NOMO-1 treated with dmso at 0.1 percent for 144 hours (cell line): ENCODE measurements around the gene TMEM263.
A peak's percentile ranks its signal among the peaks of the same experiment; 100 is the strongest.
"Not testable (repeated sequence)": the region's sequence is repeated elsewhere in the genome, so short reads cannot be mapped to it uniquely, and the experiment has no call there.

Source experiments
- DNase-seq: peaks from one replicate; lab custom pipeline; 2025; ENCODE audit not compliant: unreplicated experiment; lab: John Stamatoyannopoulos, UW

The TMEM263 gene

DNA sequence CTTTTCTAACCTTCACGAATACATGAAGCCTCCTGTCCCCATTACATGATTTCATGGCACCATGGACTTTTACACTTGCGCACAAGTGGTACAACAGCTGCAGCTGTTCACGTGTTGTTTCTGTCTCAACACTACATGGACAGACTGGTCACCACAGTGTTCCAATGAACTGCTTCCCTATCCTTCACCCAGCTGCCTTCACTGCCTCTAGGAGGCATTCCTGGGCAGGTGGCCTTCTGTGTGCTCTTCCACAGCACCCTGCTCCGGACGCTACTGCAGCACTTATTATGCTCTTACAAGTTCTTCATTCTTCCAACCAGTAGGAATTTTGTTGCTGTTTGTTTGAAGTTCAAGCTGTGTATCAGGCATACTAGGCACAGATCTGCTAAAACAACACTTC lies 29.8 kb downstream of the TMEM263 start:
- DNase-seq, result no peak

DNA sequence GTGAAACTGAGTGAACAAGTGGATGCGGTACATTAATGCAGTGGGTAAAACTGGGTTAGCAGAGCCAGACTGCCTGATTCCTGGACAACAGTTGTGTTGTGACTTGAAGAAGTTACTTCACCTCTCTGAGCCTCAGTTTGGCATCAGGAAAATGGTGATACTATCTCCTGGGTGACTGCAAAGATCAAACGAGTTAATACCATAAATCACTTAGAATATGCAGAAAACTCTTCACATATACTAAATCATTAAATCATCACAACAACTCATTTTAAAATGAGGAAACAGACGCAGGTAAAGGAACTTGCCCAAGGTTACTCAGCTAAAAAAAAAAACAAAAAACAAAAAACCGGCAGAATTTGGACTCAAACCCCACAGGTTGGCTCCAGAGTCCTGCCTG lies 30.4 kb downstream of the TMEM263 start:
- DNase-seq, result no peak

DNA sequence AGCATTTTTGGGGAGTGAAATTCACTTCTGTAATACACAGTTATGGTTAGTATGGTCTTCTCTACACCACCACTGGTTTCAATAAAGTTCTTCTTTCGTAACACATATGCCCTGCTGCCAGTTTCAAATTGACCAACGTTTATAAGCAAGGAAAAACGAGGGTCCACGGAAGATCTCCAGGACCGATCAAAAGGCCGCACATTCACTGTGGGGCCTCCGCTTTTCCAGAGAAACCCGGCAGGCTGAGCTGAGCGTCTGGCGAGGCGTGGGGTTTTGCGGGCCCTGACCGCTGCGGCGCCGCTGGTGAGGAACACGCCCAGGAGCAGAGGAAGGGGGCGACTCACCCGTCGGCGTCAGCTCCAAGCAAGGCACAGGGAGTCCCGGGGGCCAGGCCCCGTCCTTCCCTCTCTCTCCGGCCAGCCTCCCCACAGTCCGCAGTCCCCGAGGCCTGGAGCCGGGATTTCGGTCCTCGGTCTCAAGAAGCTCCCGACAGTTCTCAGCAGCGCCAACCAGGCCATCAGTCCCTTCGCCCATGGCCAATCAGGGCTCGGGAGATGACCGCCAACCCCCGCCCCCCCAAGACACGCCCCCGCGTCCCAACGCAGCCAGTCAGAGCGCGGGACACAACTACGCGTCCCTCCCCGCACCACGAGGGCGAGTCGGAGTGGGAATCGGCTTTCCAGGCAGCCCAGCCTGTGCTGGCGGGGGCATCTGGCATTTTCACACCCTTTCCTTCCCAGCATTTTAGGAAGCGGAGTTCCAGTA lies 31.1 kb downstream of the TMEM263 start, which contains the start of gene MTERF2:
Gene MTERF2, minus strand, starts transcription at position 522 of the 765 bp plus-strand sequence. CDS start 8,432 bp downstream, outside the sequence.
- DNase-seq, result peak; percentile 76

DNA sequence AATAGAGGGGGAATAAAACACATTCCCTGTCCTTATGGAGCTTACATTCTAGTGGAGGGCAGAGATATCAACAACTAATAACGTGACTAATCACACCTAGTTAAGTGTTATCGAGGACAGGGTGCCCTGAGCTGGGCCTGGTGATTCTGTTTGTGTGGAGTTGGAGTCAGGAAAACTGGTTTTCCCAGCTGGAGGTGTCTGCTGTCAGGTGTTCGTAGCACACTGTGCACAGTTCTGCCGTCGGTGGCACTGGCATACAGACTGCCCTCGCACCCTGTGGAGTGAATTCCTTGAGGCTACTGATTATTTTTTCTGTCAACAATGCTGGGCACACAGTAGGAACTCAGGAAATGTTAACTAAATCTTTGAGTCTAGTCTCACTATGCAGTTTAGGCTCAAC lies 32.1 kb downstream of the TMEM263 start:
- no peak for DNase-seq

DNA sequence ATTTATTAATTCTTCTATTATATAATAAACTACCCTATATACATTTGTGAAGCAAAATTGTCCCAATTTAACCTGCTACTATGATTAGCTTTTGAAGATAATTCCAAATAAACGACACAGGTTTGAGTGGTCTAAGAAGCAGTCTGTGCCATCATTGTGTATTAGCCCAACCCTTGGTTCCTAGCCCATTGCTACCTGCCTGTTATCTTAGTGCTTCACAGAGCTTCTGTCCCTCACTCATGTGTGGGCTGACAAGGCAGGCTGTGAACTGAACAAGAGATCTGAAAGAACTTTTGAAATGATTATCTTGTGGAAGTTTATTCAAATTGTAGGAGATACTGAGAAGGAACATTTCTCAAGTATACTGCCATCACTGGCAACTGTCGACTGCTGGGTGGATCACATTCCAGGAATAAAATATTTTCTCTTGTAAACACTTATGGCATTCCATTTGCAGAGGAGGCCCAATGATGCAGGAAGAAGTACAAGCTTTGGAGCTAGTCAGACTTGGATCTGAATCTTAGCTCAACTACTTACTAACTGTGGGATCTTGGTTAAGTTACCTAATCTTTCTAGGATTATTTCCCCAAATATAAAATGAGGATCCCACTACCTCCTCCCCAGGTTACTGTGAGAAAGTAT lies 39.0 kb downstream of the TMEM263 start:
- no peak for DNase-seq

DNA sequence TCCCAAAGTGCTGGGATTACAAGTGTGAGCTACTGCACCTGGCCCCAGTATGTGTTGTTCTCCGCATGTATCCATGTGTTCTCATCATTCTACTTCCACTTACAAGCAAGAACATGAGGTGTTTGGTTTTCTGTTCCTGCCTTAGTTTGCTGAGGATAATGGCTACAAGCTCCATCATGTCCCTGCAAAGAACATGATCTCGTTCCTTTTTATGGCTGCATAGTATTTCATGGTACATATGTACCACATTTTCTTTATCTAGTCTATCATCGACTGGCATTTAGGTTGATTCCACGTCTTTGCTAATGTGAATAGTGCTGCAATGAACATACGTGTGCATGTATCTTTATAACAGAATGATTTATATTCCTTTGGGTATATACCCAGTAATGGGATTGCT lies 40.4 kb downstream of the TMEM263 start:
- not testable (repeated sequence) for DNase-seq

DNA sequence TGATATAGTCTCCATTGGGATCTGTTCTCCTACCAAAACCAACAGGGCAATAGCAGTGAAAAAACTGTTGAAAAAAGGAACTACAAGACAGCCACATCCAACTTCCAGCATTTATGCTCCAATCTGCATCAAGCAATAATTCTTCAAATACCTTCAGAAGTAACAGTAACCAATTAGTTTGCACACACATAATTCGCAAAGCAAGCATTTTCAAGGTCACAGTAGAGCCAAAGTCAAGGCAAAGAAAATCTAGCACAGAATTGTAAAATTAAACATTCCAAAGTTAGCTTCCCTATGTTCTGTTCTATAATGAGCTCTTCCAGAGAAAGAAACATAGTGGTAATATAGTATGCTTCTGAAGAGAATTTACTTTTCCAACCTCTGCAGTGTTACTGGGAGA lies 42.2 kb downstream of the TMEM263 start:
- DNase-seq, result no peak

DNA sequence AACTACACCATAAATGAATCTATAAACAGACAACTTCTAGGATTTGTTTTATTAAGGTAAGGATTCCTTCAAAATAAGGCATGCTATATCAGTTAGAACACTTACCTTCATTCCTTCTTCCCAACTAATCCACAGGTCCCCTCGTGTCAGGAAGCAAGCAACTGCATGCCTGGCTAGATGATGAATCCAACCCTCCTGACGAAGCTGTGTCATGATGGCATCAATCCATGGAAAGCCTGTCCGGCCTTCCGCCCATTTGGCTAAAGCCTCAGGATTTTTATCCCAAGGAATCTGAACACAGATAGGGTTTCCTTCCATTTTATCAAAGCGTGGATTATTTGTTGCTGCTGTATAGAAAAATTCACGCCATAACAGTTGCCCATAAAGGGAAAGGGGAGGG lies 43.7 kb downstream of the TMEM263 start:
- DNase-seq, result no peak

DNA sequence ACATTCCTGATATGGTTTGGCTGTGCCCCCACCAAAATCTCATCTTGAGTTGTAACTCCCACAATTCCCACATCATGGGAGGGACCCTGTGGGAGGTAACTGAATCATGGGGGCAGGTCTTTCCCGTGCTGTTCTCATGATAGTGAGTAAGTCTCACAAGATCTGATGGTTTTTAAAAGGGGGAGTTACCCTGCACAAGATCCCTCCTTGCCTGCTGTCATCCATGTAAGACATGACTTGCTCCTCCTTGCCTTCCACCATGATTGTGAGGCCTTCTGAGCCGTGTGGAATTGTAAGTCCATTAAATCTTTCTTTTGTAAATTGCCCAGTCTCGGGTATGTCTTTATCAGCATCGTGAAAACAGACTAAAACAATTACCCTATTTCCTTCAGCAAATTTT lies 47.0 kb downstream of the TMEM263 start:
- not testable (repeated sequence) for DNase-seq

DNA sequence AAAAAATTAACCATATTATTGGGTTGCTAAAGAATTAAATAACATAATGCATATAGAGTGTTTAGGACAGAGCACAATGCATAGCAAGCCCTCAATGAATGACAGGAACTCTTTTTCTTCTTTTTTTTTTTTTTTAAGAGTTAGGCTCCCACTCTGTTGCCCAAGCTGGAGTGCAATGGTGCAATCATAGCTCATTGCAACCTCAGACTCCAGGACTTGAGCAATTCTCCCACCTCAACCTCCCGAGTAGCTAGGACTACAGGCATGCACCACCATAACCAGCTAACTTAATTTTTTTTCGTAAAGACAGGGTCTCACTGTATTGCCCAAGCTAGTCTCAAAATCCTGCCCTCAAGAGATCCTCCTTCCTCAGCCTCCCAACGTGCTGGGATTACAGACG lies 51.7 kb downstream of the TMEM263 start:
- no peak for DNase-seq

DNA sequence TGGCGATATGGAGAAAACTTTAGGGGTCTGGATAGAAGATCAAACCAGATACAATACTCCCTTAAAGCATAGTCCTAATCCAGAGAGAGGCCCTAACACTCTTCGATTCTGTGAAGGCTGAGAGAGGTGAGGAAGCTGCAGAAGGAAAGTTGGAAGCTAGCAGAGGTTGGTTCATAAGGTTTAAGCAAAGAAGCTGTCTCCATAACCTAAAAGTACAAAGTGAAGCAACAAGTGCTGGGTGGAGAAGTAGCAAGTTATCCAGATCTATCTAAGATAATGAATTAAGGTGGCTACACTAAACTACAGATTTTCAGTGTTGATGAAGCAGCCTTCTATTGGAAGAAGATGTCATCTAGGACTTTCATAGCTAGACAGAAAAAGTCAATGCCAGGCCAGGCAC lies 55.8 kb downstream of the TMEM263 start:
- no peak for DNase-seq

DNA sequence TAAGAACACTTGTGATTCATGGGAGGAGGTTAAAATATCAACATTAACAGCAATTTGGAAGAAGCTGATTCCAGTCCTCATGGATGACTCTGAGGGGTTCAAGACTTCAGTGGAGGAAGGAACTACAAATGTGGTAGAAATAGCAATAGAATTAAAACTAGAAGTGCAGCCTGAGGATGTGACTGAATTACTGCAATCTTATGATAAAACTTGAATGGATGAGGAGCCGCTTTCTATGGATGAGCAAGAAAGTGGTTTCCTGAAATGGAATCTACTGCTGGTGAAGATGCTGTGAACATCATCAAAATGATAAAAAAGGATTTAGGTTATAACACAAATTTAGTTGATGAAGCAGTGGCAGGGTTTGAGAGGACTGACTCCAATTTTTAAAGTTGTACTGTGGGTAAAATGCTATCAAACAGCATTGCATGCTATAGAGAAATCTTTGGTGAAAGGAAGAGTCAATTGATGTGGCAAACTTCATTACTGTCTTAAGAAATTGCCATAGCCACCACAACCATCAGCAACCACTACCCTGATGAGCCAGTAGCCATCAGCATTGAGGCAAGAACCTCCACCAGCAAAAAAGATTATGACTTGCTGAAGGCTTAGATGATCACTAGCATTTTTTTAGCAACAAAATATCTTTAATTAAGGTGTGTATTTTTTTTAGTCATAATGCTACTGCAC lies 57.2 kb downstream of the TMEM263 start:
- DNase-seq, result no peak

DNA sequence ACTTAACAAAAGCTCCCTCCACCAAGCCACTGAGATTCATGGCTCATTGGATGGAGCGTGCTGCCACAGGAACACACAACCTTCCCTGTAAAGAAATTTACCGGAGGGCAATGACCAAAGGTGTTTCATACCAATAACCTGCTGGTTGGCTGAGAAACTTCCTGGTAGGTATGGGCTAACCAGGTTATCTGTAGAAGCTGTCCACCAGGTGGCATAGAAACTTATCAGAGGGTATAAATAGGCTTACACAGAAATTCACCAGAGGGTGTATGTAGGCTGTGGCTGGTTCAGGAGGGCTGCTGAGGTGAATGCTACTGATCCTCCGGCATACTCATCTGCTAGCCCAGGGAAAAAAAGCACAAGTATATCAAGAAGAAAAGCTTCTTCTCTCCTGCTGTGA lies 58.3 kb downstream of the TMEM263 start:
- no peak for DNase-seq

DNA sequence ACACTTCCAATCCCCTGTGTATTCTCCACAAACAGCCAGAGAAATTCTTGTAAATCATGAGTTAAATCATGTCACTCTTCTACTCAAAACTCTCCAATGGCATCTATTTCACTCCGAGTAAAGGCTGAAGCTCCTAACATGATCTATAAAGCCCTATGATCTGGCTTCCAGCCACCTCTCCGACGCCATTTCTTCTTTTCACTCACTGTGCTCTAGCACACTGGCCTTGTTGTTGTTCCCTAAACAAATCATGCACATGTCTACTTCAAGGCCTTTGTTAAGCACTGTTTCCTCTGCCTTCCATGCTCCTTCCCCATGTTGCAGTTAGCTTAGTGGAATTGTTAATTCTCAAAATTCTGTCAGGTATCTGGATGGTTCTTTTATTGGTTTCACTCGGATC lies 61.3 kb downstream of the TMEM263 start:
- no peak for DNase-seq

DNA sequence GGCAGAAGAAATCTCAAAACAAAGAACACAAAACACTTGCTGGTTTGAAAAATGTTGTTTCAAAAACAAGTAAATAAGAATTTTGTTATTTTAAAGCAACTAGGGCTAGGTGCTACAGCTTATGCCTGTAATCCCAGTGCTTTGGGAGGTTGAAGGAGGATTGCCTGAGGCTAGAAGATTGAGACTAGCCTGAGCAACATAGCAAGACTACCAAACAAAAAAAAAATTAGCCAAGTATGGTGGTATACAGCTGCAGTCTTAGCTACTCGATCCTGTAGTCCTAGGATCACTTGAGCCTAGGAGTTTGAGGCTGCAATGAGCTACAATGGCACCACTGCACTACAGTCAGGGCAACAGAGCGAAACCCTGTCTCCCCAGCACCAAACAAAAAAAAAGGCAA lies 63.8 kb downstream of the TMEM263 start:
- no peak for DNase-seq
